ENCODE results near the gene PANK3.
"Not testable (repeated sequence)": the region's sequence is repeated elsewhere in the genome, so short reads cannot be mapped to it uniquely, and the experiment has no call there.

The PANK3 gene

GRCh38 chr5:168578538-168579487 lies at the start of gene PANK3:
PANK3 (minus strand) TSS chr5:168579368; CDS start chr5:168579283, 85 bp downstream.
- DNase-seq, result no peak

DNA sequence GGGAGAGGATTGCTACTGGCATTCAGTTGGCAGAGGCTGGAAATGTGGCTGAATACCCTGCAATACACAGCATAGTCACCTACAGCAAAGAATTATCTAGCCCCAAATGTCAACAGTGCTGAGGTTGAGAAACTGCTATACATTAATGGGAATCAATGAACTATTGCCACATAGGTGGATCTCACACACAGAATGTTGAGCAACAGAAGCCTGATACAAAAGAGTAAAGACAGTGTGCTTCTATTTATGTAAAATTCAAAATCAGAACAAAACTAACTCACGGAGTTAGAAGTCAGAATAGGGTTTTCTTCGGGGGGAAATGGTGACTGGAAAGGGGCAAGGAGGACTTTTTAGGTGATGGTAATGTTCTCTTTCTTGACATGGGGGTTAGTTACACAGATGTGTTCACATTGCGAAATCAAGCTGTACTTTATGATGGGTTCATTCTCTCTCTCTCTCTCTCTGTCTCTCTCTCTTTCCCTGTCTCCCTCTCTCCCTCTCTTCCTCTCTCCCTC lies 45.7 kb upstream of the PANK3 start:
- no peak for DNase-seq

DNA sequence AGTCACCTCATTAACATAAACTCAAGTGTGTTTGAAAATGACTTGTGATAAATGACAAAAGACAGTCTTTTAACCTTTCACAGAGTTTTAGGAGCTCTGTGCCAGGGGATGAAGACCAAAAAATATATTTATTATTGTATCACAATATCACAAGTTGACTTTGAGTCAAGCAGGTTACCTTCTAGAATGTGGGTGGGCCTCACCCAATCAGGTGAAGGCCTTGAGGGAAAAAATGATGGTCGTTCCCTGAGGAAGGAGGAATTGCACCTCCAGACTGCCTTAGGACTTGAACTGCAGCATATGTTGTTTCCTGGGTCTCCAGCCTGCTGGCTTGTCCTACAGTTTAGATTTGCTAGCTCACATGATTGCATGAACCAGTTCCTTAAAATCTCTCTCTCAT lies 41.6 kb upstream of the PANK3 start:
- no peak for DNase-seq

- no peak for DNase-seq
Measured at GRCh38 chr5:168614661-168615060, 35.5 kb upstream of the PANK3 start.

DNA sequence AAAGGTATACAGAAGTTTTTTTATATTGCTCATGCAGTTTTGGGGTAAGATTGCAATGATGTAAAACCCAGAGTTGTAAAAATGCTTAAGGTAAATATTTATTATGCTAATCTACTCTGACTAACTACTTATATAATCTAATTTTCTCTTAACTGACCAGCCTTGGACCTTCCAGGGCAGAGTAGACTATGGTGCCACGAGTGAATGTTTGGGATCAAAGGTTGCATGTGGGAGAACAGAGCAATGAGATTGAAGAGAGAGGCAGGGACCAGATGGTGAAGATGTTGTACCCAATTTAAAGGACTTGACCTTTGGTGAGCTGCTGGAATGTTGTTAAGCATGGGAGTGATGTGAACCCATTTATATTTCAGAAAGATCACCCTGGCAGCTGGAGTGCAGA lies 34.8 kb upstream of the PANK3 start:
- DNase-seq, result no peak

- DNase-seq, result no peak
Measured at GRCh38 chr5:168613396-168613795, 34.2 kb upstream of the PANK3 start.

GRCh38 chr5:168612996-168613395 lies 33.8 kb upstream of the PANK3 start:
- DNase-seq, result peak; percentile 9

- no peak for DNase-seq
Measured at GRCh38 chr5:168612123-168612522, 33.0 kb upstream of the PANK3 start.

DNA sequence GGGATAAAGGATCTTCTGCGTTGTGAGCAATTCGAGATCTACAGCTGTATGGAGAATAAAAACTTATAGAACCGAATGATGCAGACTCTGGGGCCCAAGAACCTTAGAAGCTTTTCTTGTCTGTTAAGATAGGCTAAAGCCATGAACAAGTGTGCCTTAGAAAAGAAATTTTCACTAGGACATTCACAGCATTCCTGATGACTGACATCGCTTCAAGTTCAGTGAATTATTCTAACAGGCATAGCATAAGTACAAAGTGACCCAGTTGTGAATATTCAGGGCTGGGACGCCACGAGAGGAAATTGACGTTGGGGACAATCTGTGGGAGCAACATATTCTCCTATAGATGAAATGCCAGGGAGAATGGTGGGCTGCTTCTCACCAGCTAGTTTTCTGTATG lies 32.0 kb upstream of the PANK3 start:
- DNase-seq, result no peak

DNA sequence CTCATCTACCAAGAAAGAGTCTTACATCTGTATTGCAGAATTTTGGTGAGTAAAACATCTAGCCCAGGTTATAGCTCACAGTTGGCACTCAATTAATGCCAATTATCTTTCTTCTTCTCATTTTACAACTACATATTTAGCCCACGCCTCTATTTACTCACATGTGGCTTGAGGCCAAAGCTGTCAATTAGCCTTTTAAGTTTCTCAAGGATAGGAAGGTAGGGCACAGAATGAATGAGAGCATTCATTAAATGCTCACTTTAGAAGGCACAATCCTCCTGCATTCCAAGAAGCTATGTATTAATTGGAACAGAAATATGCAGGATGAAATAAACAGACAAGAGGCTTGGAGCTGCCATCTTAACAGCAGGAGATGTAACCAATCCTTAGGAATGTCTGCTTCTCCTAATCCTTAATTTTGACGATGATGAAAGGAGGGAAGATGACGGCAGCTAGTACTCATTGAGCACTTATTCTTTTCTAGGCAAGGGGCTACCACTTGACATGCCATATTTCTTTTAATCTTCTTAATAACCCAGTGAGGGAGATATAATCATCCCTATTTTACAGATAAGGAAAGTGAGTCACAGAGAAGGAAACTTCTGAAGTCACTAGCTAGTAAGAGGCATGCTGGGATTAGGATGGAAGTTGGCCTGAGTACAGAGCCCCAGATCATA lies 30.8 kb upstream of the PANK3 start:
- DNase-seq, result no peak

DNA sequence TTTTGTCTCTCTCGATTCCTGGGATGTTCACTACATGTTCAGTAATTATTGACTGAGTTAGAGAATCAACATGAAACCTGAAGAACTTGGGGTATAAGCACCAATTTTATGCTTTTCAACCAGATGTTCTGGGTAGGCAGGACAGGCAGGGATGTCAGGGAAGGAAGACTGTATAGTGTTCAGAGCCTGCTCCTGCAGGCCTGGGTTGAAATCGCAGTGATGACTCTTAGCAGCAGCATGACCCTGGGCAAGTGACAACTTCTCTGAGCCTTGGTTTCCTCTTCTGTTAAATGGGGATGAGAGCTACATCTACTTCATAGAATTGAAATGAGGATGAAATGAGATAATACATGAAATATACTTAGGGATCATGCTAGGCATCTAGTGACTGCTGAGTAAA lies 29.7 kb upstream of the PANK3 start:
- no peak for DNase-seq

- DNase-seq, result no peak
Measured at GRCh38 chr5:168608386-168608785, 29.2 kb upstream of the PANK3 start.

- no peak for DNase-seq
Measured at GRCh38 chr5:168607946-168608345, 28.8 kb upstream of the PANK3 start.

GRCh38 chr5:168606562-168606961 lies 27.4 kb upstream of the PANK3 start:
- DNase-seq, result no peak

GRCh38 chr5:168604436-168604835 lies 25.3 kb upstream of the PANK3 start:
- no peak for DNase-seq

- DNase-seq, result no peak
Measured at GRCh38 chr5:168603746-168604145, 24.6 kb upstream of the PANK3 start.

- no peak for DNase-seq
Measured at GRCh38 chr5:168602517-168602916, 23.3 kb upstream of the PANK3 start.

GRCh38 chr5:168601972-168602371 lies 22.8 kb upstream of the PANK3 start:
- no peak for DNase-seq

DNA sequence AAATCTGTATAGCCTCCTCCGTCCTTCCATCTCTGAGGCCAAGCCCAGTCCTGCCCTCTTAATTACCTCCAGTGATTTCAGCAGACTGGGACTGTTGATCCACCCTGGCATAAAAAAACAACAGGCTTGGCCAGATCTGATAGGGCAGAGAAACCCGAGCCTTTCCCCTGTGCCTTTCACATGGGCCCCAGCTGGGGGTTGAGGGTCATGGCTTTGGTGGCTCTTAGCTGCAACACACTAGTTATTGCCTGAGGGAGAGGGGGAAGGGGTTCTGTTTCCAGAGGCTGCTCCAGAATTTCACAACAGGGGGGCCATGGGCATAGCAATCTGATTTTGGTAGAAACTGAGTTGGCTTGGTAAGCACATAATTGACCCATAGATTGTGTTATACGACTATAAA lies 21.2 kb upstream of the PANK3 start:
- DNase-seq, result no peak

DNA sequence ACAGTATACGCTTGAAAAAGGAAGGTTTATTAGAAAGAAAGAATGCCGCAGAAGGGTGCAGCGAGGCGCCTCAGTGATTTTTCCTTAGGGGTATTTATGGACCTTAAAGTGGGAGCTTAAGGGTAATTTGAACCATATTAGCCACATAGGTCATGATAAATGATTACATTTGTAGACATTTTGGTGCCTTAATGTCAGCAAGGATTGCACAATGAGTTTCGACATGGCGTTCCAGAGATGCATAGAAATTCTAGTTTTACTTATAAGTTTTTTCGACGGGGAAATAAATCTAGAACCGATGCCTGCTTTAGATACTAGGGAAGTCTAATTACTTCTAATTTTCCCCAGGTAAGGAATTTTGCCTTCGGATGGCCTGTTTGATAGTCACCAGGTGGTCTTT lies 20.7 kb upstream of the PANK3 start:
- DNase-seq, result no peak

GRCh38 chr5:168598639-168599038 lies 19.5 kb upstream of the PANK3 start:
- no peak for DNase-seq

DNA sequence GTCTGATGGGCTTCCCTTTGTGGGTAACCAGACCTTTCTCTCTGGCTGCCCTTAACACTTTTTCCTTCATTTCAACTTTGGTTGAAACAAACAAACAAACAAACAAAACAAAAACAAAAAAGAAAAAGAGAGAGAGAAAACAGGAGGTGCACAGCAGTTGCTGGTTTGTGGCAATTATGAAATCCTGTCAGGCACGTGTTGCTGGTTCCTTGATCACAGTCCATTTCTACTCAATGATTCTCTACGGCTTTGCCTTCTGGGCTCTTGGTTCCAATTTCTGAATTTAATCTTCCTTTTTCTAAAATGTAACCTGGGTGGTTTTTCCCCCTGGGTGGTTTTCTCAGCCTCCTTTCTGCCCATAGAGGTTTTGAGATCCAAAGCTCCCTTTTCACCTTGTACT lies 17.8 kb upstream of the PANK3 start:
- DNase-seq, result no peak

GRCh38 chr5:168596122-168596521 lies 17.0 kb upstream of the PANK3 start:
- DNase-seq, result not testable (repeated sequence)

GRCh38 chr5:168592014-168592368 lies 12.8 kb upstream of the PANK3 start:
- no peak for DNase-seq
